Naive B cell (primary cell): ENCODE results near the gene HCN3. TPM values are rescaled to one million over a fixed set of nuclear protein-coding genes. Genes with fewer than 3 reads are reported as not detected.
A peak's percentile ranks its signal among the peaks of the same experiment; 100 is the strongest.

Experiments used
- ATAC-seq, 2 donors: fragments of 150-1000 bp; cut with Tn5 transposase; 2 replicates each; pipeline ENCODE4 v1.10.0; 2021; ENCODE audit warnings: low read depth in 2 of 2, mild to moderate bottlenecking in 2 of 2, moderate library complexity in 2 of 2
- DNase-seq: peaks from one replicate; pipeline ENCODE4 v3.0.0; 2022
- H3K27ac Mint-ChIP-seq, 6 donors: one replicate each; pipeline ENCODE4 v1.8.0; 2020 to 2022; ENCODE audit warnings: mild to moderate bottlenecking in 6 of 6, mixed read lengths in 6 of 6, moderate library complexity in 5 of 6, inconsistent platforms in 2 of 6
- H3K27me3 Mint-ChIP-seq, 3 donors: one replicate each; pipeline ENCODE4 v1.8.0; 2021 to 2022; ENCODE audit warnings: mixed read lengths in 3 of 3, mild to moderate bottlenecking in 1 of 3
- H3K36me3 Mint-ChIP-seq, 2 donors: one replicate each; pipeline ENCODE4 v1.8.0; 2020 to 2022; ENCODE audit warnings: mixed read lengths in 2 of 2, inconsistent platforms in 1 of 2, mild to moderate bottlenecking in 1 of 2
- H3K4me1 Mint-ChIP-seq, 3 donors: one replicate each; pipeline ENCODE4 v1.8.0; 2020 to 2022; ENCODE audit warnings: mixed read lengths in 3 of 3, inconsistent platforms in 1 of 3, mild to moderate bottlenecking in 1 of 3, moderate library complexity in 1 of 3
- H3K4me3 Mint-ChIP-seq, 8 donors: one replicate each; pipeline ENCODE4 v1.8.0; 2020 to 2022; ENCODE audit warnings: mild to moderate bottlenecking in 8 of 8, mixed read lengths in 8 of 8, moderate library complexity in 8 of 8, inconsistent platforms in 2 of 8
- H3K9me3 Mint-ChIP-seq, 7 donors: one replicate each; pipeline ENCODE4 v1.8.0; 2020 to 2022; ENCODE audit warnings: mixed read lengths in 7 of 7, mild to moderate bottlenecking in 5 of 7, inconsistent platforms in 2 of 7, moderate library complexity in 1 of 7
- polyA plus RNA-seq, 6 donors: library from polyadenylated mRNA; unstranded; fragments of 300-500 nt; fragmentation: Illumina TruSeq; gene quantifications; one replicate each; pipeline ENCODE4 v1.2.3, GENCODE V29; 2021; ENCODE audit warnings: low read depth in 6 of 6

The HCN3 gene
- polyA plus RNA-seq, 6 donors from 2014 or later, result 0.08 to 0.33 TPM; not detected in 4

DNA sequence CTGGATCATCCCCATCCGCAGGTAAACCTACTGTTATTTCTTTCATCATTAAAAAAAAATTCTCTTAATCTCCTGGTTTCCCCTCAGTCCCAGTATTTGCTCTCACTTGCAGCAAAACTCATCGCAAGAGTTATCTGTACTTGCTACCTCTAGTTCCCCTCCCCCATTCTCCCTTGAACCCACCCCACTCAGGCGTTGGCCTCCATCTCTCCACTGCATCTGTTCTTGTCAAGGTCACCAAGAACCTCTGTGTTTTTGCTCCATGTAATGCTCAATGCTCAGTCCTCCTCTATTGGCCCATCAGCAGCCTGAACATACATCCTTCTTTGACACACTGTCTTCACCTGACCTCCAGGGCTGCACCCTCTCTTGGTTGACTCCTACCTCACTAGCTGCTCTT lies 19.4 kb downstream of the HCN3 start:
- DNase-seq (no peak), ATAC-seq (no peak)
- Mint-ChIP-seq H3K9me3 (peaks cover 0 to 3% (median 0%) of the 10 kb centered on the region in 7 donors), H3K27ac (no peak overlapping the region), H3K4me1 (peaks cover 0 to 12% (median 12%) of the 10 kb centered on the region in 3 donors), H3K4me3 (peak overlapping the region in 1 of 8 donors; percentile 48), H3K27me3 (peaks cover 35 to 51% (median 44%) of the 10 kb centered on the region in 3 donors), H3K36me3 (no peaks in the 10 kb centered on the region)

DNA sequence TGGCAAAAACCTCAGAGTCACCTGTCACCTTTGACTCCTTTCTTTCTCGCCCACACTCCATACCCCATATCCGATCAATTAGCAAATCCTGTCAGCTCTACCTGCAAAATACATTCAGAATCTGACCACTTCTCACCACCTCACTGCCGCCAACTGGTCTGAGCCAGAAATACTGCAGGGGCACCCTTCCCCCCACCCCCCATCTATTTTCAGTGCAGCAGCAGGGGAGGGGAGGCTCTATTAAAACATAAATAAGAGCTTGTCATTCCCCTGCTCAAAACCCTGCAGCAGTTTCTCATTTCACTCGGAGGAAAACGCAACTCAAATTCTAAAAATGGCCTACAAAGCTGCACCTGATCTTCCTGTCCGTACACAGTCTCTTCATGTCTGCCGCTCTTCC lies 20.1 kb downstream of the HCN3 start:
- peaks cover 0 to 3% (median 0%) of the 10 kb centered on the region in 7 donors for H3K9me3 Mint-ChIP-seq
- peaks cover 0 to 12% (median 12%) of the 10 kb centered on the region in 3 donors for H3K4me1 Mint-ChIP-seq
- no peak overlapping the region for H3K4me3 Mint-ChIP-seq
- H3K27me3 Mint-ChIP-seq, result peaks cover 35 to 48% (median 41%) of the 10 kb centered on the region in 3 donors
- H3K36me3 Mint-ChIP-seq, result no peaks in the 10 kb centered on the region
- no peak for DNase-seq
- no peak overlapping the region for H3K27ac Mint-ChIP-seq
- no peak for ATAC-seq

GRCh38 chr1:155300024-155300423 lies 22.8 kb downstream of the HCN3 start:
- Mint-ChIP-seq H3K27me3 (peaks cover 25 to 40% (median 30%) of the 10 kb centered on the region in 3 donors), H3K4me1 (peaks cover 0 to 10% (median 8%) of the 10 kb centered on the region in 3 donors), H3K9me3 (peaks cover 0 to 3% (median 0%) of the 10 kb centered on the region in 7 donors), H3K27ac (no peak overlapping the region), H3K36me3 (no peaks in the 10 kb centered on the region), H3K4me3 (no peak overlapping the region)
- ATAC-seq, result no peak
- no peak for DNase-seq

DNA sequence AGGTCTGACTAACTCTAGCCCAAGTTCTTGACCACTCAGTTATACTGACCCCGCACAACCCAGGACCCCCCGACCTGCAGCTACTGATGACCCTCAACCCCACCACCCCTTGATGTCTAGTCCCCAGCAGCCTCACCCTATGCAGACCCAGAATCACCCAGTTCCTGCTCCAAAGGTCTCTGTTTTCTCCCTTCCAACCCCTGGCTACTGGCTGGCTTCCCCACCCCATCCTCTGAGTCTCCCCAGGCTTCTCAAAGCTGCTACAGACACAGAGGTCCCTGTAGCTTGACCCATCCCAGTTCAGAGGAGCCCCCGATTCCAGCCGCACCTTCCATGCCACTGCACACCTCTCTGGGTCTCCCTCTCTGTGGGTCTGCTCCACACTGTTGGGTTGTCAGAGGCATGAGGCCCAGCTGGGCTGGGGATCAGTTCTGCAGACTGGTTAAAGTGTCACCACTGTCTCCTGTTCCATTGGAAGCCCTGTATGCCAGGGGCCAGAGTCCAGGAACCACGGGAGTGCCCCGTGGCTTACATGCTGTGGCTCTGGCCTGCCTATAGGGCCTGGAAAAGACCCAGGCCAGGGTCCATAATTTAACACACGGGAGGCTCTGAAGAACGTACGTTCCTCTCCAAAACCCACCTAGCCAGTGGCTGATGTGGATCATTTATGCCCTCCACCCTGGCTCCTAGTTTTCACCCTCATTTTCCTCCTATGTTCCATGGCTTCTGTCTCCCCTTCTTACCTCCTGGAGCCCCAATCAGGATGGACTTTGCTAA lies 23.5 kb downstream of the HCN3 start:
- Mint-ChIP-seq H3K36me3 (no peaks in the 10 kb centered on the region), H3K27ac (peak overlapping the region in 1 of 6 donors; percentile 58), H3K4me1 (peaks cover 0 to 8% (median 6%) of the 10 kb centered on the region in 3 donors), H3K27me3 (peaks cover 21 to 36% (median 24%) of the 10 kb centered on the region in 3 donors), H3K4me3 (no peak overlapping the region), H3K9me3 (peaks cover 0 to 3% (median 0%) of the 10 kb centered on the region in 7 donors)
- no peak for ATAC-seq
- DNase-seq, result no peak

GRCh38 chr1:155301342-155301841 lies 24.1 kb downstream of the HCN3 start, which contains the start of gene PKLR:
PKLR (minus strand) TSS chr1:155301438; CDS start chr1:155301395, 43 bp downstream.
- Mint-ChIP-seq H3K36me3 (no peaks in the 10 kb centered on the region), H3K9me3 (peaks cover 0 to 3% (median 0%) of the 10 kb centered on the region in 7 donors), H3K27me3 (peaks cover 15 to 29% (median 18%) of the 10 kb centered on the region in 3 donors), H3K4me1 (peaks cover 0 to 10% (median 6%) of the 10 kb centered on the region in 3 donors), H3K27ac (peak within 1 kb of the TSS in 1 of 6 donors; percentile 58), H3K4me3 (no peak within 1 kb of the TSS)
- no peak for DNase-seq
- no peak for ATAC-seq

GRCh38 chr1:155304558-155305063 lies 27.3 kb downstream of the HCN3 start:
- no peak for ATAC-seq

DNA sequence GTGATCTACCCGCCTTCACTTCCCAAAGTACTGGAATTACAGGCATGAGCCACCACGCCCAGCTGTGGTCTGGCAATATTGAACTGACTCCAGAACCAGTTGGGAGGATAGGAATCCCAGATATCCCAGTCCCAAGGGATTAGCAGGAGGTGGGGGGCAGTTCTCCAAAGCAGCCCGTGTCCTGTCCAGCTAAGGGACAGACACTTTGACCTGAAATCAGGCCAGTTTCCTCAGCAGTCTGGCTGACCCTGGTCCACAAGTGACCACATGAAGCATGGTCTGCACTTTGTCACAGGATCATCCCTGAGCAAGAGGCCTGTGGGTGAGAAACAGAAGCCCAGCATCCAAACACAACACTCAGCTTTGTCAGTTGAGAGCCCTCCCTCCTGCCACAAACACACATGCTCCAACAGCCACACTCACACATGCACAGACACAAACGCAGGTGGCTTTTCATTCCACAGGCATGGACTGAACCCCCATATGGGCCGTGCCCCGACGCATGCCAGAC lies 28.7 kb downstream of the HCN3 start:
- H3K27me3 Mint-ChIP-seq, result peaks cover 0 to 7% (median 0%) of the 10 kb centered on the region in 3 donors
- DNase-seq (no peak), ATAC-seq (no peak)
- peak overlapping the region in 1 of 6 donors; percentile 50 for H3K27ac Mint-ChIP-seq
- H3K4me3 Mint-ChIP-seq, result peak overlapping the region in 2 of 8 donors; percentile 9 to 61
- H3K36me3 Mint-ChIP-seq, result no peaks in the 10 kb centered on the region
- peaks cover 14 to 31% (median 16%) of the 10 kb centered on the region in 3 donors for H3K4me1 Mint-ChIP-seq
- no peaks in the 10 kb centered on the region for H3K9me3 Mint-ChIP-seq

More at GRCh38 chr1:155304558-155305063, 27.3 kb downstream of the HCN3 start:
- peak overlapping the region in 1 of 6 donors; percentile 66 for H3K27ac Mint-ChIP-seq
- H3K27me3 Mint-ChIP-seq, result peaks cover 0 to 7% (median 0%) of the 10 kb centered on the region in 3 donors
- no peak for DNase-seq
- H3K9me3 Mint-ChIP-seq, result no peaks in the 10 kb centered on the region
- H3K36me3 Mint-ChIP-seq, result no peaks in the 10 kb centered on the region
- H3K4me1 Mint-ChIP-seq, result peaks cover 6 to 20% (median 9%) of the 10 kb centered on the region in 3 donors
- peak overlapping the region in 1 of 8 donors; percentile 22 for H3K4me3 Mint-ChIP-seq

GRCh38 chr1:155307247-155307740 lies 30.0 kb downstream of the HCN3 start:
- Mint-ChIP-seq H3K27ac (peak overlapping the region in 5 of 6 donors; percentile 88 to 98 (median 95)), H3K4me1 (peaks cover 22 to 37% (median 22%) of the 10 kb centered on the region in 3 donors), H3K4me3 (peak overlapping the region in 4 of 8 donors; percentile 30 to 99 (median 68)), H3K36me3 (no peaks in the 10 kb centered on the region), H3K9me3 (no peaks in the 10 kb centered on the region), H3K27me3 (peaks cover 0 to 7% (median 0%) of the 10 kb centered on the region in 3 donors)
- DNase-seq (no peak), ATAC-seq (no peak)

DNA sequence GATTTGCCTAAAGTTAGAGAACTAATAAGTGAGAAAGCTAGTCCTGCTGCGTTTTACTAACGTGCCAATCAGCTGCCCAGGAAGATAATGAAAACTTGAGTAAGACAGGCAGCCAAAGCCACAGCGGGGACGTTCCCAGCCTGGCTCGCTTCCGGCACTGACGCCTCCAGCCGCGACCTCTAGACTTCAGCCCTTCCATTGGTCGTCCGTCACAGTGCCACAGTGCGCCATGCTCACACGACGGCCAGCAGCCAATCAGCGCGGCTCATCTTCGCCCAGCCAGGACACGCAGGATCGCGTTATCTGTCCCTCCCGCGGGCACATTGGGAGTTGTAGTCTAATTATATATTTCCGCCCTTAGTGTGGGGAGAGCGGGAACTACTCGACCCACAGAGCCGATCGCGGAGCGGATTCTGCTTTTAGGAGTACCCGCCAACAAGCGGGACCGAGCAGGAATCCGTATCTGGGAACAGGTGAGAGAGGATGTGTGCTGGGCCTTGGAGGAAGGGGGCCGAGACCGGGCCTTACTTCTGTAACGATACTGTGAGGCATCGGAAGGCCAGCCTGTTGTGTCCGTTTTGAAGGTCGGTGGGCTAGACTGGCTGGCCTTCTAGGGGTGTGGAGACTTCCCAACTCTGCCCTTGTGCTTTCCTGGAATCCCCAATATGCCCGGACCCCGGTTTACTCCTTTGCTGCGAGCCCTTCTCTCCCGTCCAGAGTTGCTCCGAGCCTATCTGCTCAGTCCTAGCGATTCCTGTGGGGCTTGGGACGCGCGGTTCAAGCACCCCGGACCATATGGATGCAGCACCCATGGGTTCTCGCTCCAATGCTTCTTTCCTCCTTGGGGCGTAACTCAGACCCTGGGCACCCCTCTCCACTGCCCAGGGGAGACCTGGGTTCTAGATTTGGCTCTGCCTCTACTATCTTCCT lies 31.5 kb downstream of the HCN3 start, which contains the start of gene FDPS:
FDPS (plus strand) TSS at position 374 of the 930 bp plus-strand sequence. CDS start 924 bp downstream, outside the sequence.
- Mint-ChIP-seq H3K27ac (peak within 1 kb of the TSS; percentile 90 to 98 (median 98)), H3K9me3 (no peaks in the 10 kb centered on the region), H3K4me3 (peak within 1 kb of the TSS; percentile 90 to 99 (median 97)), H3K27me3 (no peaks in the 10 kb centered on the region), H3K36me3 (peaks cover 0 to 8% of the 10 kb centered on the region in 2 donors), H3K4me1 (peaks cover 21 to 37% (median 28%) of the 10 kb centered on the region in 3 donors)
- DNase-seq, result peak; percentile 96
- peak; percentile 96 to 97 for ATAC-seq

GRCh38 chr1:155309423-155310021 lies 32.3 kb downstream of the HCN3 start:
- H3K27me3 Mint-ChIP-seq, result no peaks in the 10 kb centered on the region
- H3K36me3 Mint-ChIP-seq, result peaks cover 0 to 8% of the 10 kb centered on the region in 2 donors
- H3K27ac Mint-ChIP-seq, result peak overlapping the region; percentile 90 to 98 (median 98)
- peak overlapping the region; percentile 90 to 99 (median 97) for H3K4me3 Mint-ChIP-seq
- DNase-seq, result no peak
- no peak for ATAC-seq
- H3K4me1 Mint-ChIP-seq, result peaks cover 21 to 37% (median 28%) of the 10 kb centered on the region in 3 donors
- H3K9me3 Mint-ChIP-seq, result no peaks in the 10 kb centered on the region

GRCh38 chr1:155313261-155313660 lies 36.0 kb downstream of the HCN3 start:
- DNase-seq (no peak), ATAC-seq (no peak)
- no peaks in the 10 kb centered on the region for H3K27me3 Mint-ChIP-seq
- H3K4me3 Mint-ChIP-seq, result peak overlapping the region in 1 of 8 donors; percentile 67
- H3K27ac Mint-ChIP-seq, result peak overlapping the region in 3 of 6 donors; percentile 2 to 53 (median 41)
- H3K4me1 Mint-ChIP-seq, result peaks cover 21 to 28% (median 25%) of the 10 kb centered on the region in 3 donors
- H3K9me3 Mint-ChIP-seq, result no peaks in the 10 kb centered on the region
- peaks cover 0 to 8% of the 10 kb centered on the region in 2 donors for H3K36me3 Mint-ChIP-seq

DNA sequence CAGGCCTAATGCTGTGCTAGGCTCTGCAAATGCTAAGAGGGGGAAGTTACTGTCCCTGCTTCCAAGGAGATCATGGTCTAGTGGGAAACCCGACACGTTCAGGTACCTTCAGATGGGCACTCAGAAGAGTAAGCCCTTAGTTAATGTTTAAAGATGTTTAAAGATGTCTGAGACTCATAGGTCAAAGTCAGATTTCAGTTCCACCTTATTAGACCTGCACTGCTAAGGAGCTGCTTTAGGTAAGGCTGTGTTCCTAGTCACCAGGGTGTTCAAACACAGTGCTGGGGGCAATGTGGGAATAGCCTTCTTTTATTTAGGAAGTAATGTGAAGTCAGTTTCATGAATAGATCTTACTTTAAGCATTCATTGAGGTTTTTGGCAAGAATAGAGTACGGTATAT lies 39.7 kb downstream of the HCN3 start:
- Mint-ChIP-seq H3K27me3 (no peaks in the 10 kb centered on the region), H3K4me3 (no peak overlapping the region), H3K27ac (no peak overlapping the region), H3K4me1 (peaks cover 20 to 35% (median 27%) of the 10 kb centered on the region in 3 donors), H3K9me3 (no peaks in the 10 kb centered on the region), H3K36me3 (peaks cover 0 to 16% of the 10 kb centered on the region in 2 donors)
- ATAC-seq (no peak), DNase-seq (no peak)
